Measurements from ENCODE around the gene STIMATE.

DNA sequence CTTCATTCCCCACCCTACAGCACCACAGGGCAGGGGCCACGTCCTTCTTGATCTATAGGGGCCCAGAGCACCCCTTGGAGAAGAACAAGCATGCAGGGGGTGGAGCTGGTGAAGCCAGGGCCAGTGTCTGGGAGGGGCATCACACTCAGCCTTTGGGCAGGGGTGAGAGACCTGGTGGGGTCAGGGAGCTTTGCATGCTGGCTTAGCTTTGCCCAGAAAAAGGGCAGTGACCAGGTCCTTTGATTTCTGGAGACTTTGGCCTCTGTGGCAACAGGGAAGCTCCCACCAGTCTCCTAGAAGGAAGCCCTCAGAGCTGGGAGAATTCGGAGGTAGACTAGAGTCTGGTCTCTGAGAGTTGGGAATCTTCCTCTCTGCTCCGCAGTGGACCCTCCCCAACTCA is 67.9 kb downstream of the STIMATE start:
- TF ChIP-seq, protein P1, sequence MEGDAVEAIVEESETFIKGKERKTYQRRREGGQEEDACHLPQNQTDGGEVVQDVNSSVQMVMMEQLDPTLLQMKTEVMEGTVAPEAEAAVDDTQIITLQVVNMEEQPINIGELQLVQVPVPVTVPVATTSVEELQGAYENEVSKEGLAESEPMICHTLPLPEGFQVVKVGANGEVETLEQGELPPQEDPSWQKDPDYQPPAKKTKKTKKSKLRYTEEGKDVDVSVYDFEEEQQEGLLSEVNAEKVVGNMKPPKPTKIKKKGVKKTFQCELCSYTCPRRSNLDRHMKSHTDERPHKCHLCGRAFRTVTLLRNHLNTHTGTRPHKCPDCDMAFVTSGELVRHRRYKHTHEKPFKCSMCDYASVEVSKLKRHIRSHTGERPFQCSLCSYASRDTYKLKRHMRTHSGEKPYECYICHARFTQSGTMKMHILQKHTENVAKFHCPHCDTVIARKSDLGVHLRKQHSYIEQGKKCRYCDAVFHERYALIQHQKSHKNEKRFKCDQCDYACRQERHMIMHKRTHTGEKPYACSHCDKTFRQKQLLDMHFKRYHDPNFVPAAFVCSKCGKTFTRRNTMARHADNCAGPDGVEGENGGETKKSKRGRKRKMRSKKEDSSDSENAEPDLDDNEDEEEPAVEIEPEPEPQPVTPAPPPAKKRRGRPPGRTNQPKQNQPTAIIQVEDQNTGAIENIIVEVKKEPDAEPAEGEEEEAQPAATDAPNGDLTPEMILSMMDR (IDR thresholded peaks at IDR 0.05) = no peak
- no peak for TF ChIP-seq POLR2A (IDR thresholded peaks at IDR 0.05)
